GM18870 (cell line): ENCODE measurements around the gene ATP2A2.
"Not testable (repeated sequence)": the region's sequence is repeated elsewhere in the genome, so short reads cannot be mapped to it uniquely, and the experiment has no call there.

Experiments used
- ATAC-seq: cut with Tn5 transposase; IDR thresholded peaks from one replicate; pipeline ENCODE4 v1.9.1; 2021; ENCODE audit warnings: moderate library complexity; ENCODE audit not compliant: unreplicated experiment

The ATP2A2 gene

GRCh38 chr12:110365489-110366320 is 84.7 kb downstream of the ATP2A2 start:
- ATAC-seq: no peak

GRCh38 chr12:110366321-110367142 is 85.5 kb downstream of the ATP2A2 start:
- no peak for ATAC-seq

GRCh38 chr12:110367181-110367864 is 86.3 kb downstream of the ATP2A2 start:
- ATAC-seq: no peak

GRCh38 chr12:110369992-110370391 is 88.9 kb downstream of the ATP2A2 start:
- ATAC-seq: no peak

GRCh38 chr12:110370732-110371231 is 89.7 kb downstream of the ATP2A2 start:
- no peak for ATAC-seq

- no peak for ATAC-seq
Measured at GRCh38 chr12:110371408-110372055, 90.5 kb downstream of the ATP2A2 start.

- ATAC-seq: no peak
Measured at GRCh38 chr12:110372056-110372425, 91.0 kb downstream of the ATP2A2 start.

- no peak for ATAC-seq
Measured at GRCh38 chr12:110373025-110373424, 92.0 kb downstream of the ATP2A2 start.

- ATAC-seq: no peak
Measured at GRCh38 chr12:110373425-110373824, 92.4 kb downstream of the ATP2A2 start.

GRCh38 chr12:110373962-110374611 is 93.0 kb downstream of the ATP2A2 start:
- no peak for ATAC-seq

- not testable (repeated sequence) for ATAC-seq
Measured at GRCh38 chr12:110378131-110378790, 97.2 kb downstream of the ATP2A2 start.

GRCh38 chr12:110379197-110379596 is 98.2 kb downstream of the ATP2A2 start:
- ATAC-seq: no peak

GRCh38 chr12:110379631-110380030 is 98.6 kb downstream of the ATP2A2 start:
- ATAC-seq: no peak

GRCh38 chr12:110382683-110383082 is 101.6 kb downstream of the ATP2A2 start:
- ATAC-seq: no peak
